ENCODE measurements around the gene INPP5B.
"Not testable (repeated sequence)": the region's sequence is repeated elsewhere in the genome, so short reads cannot be mapped to it uniquely, and the experiment has no call there.

- TF ChIP-seq EP300, CTCF (IDR thresholded peaks at IDR 0.05): not testable (repeated sequence)
Measured at GRCh38 chr1:37906591-37906990, 40.3 kb downstream of the INPP5B start.
